Calu3 (cell line): ENCODE measurements around the gene OBSCN. TPM values are rescaled to one million over a fixed set of nuclear protein-coding genes. Genes with fewer than 3 reads are reported as not detected.

Experiments used
- BruUV-seq: library from RNA; stranded (reverse); fragments of 400-500 nt; replicated peaks from 2 replicates; lab custom pipeline; 2021; lab: Mats Ljungman, UMichigan
- CTCF ChIA-PET: fragments of 300-600 bp; sonication (Branson Sonifier 250); formaldehyde crosslinking; loops from one replicate; lab custom pipeline; 2022; ENCODE audit warnings: antibody characterized with exemption; lab: Charles Lee
- DNase-seq: peaks from one replicate; pipeline ENCODE4 v3.0.0; 2022
- H3K27ac Mint-ChIP-seq: one replicate; pipeline ENCODE4 v1.8.0; 2022; ENCODE audit warnings: mixed read lengths; ENCODE audit not compliant: unreplicated experiment
- H3K27me3 Mint-ChIP-seq: one replicate; pipeline ENCODE4 v1.8.0; 2022; ENCODE audit warnings: mixed read lengths; ENCODE audit not compliant: unreplicated experiment
- H3K36me3 Mint-ChIP-seq: one replicate; pipeline ENCODE4 v1.8.0; 2022; ENCODE audit warnings: mild to moderate bottlenecking, moderate library complexity, mixed read lengths; ENCODE audit not compliant: insufficient read depth, unreplicated experiment
- H3K4me1 Mint-ChIP-seq: one replicate; pipeline ENCODE4 v1.8.0; 2022; ENCODE audit warnings: mild to moderate bottlenecking, low read depth, mixed read lengths; ENCODE audit not compliant: unreplicated experiment
- H3K4me3 Mint-ChIP-seq: one replicate; pipeline ENCODE4 v1.8.0; 2022; ENCODE audit warnings: mild to moderate bottlenecking, low read depth, moderate library complexity, mixed read lengths; ENCODE audit not compliant: unreplicated experiment
- H3K9me3 Mint-ChIP-seq: one replicate; pipeline ENCODE4 v1.8.0; 2022; ENCODE audit warnings: low read depth, mixed read lengths; ENCODE audit not compliant: unreplicated experiment
- CTCF ChIP-seq: fragments of 200-600 bp; IDR thresholded peaks from one replicate; pipeline ENCODE4 v1.8.0; 2022; ENCODE audit warnings: antibody characterized with exemption; ENCODE audit not compliant: unreplicated experiment
- intact Hi-C: fragments of 100-400 bp; cut with micrococcal nuclease; formaldehyde crosslinking; loops from one replicate; pipeline ENCODE4 v1.10.0; 2022; ENCODE audit not compliant: unreplicated experiment
- total RNA-seq: library from RNA; stranded (reverse); gene quantifications from 2 replicates; pipeline ENCODE4 v1.2.3, GENCODE V29; 2022

Gene OBSCN
- total RNA-seq, 1 experiment from 2014 or later: 19.5 TPM

GRCh38 chr1:228325267-228325666, 117.4 kb downstream of the OBSCN start:
- no TSS peak for BruUV-seq
- intact Hi-C loops: no loop called here
- no peaks in the 10 kb centered on the region for H3K27me3 Mint-ChIP-seq
- no peak overlapping the region for H3K27ac Mint-ChIP-seq
- no peak for TF ChIP-seq CTCF
- H3K4me1 Mint-ChIP-seq: no peaks in the 10 kb centered on the region
- H3K4me3 Mint-ChIP-seq: no peak overlapping the region
- DNase-seq: no peak
- H3K9me3 Mint-ChIP-seq: no peaks in the 10 kb centered on the region
- H3K36me3 Mint-ChIP-seq: no peaks in the 10 kb centered on the region
- CTCF ChIA-PET: interaction anchor here (1.1 kb wide), 1 partner anchor 158 kb away, joined by 3 read pairs; no protein-coding TSS in a partner anchor

- Mint-ChIP-seq H3K4me3 (no peak overlapping the region), H3K36me3 (no peaks in the 10 kb centered on the region), H3K27ac (no peak overlapping the region), H3K9me3 (no peaks in the 10 kb centered on the region), H3K4me1 (no peaks in the 10 kb centered on the region), H3K27me3 (no peaks in the 10 kb centered on the region)
- no TSS peak for BruUV-seq
- TF ChIP-seq CTCF: no peak
- intact Hi-C loops: no loop called here
- DNase-seq: no peak
- CTCF ChIA-PET: no interaction called here
Measured at GRCh38 chr1:228329887-228330286, 122.0 kb downstream of the OBSCN start.

GRCh38 chr1:228332797-228333738, 125.2 kb downstream of the OBSCN start:
- DNase-seq: no peak
- Mint-ChIP-seq H3K9me3 (no peaks in the 10 kb centered on the region), H3K27me3 (no peaks in the 10 kb centered on the region), H3K27ac (no peak overlapping the region), H3K4me3 (no peak overlapping the region), H3K4me1 (no peaks in the 10 kb centered on the region), H3K36me3 (peaks cover 3% of the 10 kb centered on the region)
- no TSS peak for BruUV-seq
- CTCF ChIA-PET: no interaction called here
- intact Hi-C loops: no loop called here
- TF ChIP-seq CTCF: no peak

- H3K4me1 Mint-ChIP-seq: no peaks in the 10 kb centered on the region
- TF ChIP-seq CTCF: no peak
- H3K27me3 Mint-ChIP-seq: no peaks in the 10 kb centered on the region
- DNase-seq: no peak
- CTCF ChIA-PET: no interaction called here
- no peak overlapping the region for H3K27ac Mint-ChIP-seq
- peaks cover 3% of the 10 kb centered on the region for H3K36me3 Mint-ChIP-seq
- intact Hi-C loops: no loop called here
- H3K9me3 Mint-ChIP-seq: no peaks in the 10 kb centered on the region
- no TSS peak for BruUV-seq
- H3K4me3 Mint-ChIP-seq: no peak overlapping the region
Measured at GRCh38 chr1:228333739-228334115, 125.9 kb downstream of the OBSCN start.
